Left lung (tissue), 10 donors: ENCODE measurements around the gene PARD6G. TPM values are rescaled to one million over a fixed set of nuclear protein-coding genes. Genes with fewer than 3 reads are reported as not detected.

ENCODE experiments used
- ATAC-seq: fragments of 200-7000 bp; cut with Tn5 transposase; one replicate; pipeline ENCODE4 v1.9.1; 2020; ENCODE audit warnings: moderate library complexity
- DNase-seq, 4 donors: peaks; one replicate each; pipeline ENCODE4 v3.0.0-alpha.2; 2013 to 2020
- H3K27ac ChIP-seq, 2 donors: fragments of 200-600 bp; sonication (generic) in 1 of 2; one replicate each; pipeline versions ENCODE4 v1.5.0 to v1.8.0; 2020 to 2021
- H3K27me3 ChIP-seq, 2 donors: fragments of 200-600 bp; sonication (generic) in 1 of 2; one replicate each; pipeline versions ENCODE4 v1.5.0 to v1.8.0; 2020 to 2021
- H3K36me3 ChIP-seq, 2 donors: fragments of 200-600 bp; sonication (generic) in 1 of 2; one replicate each; pipeline versions ENCODE4 v1.5.0 to v1.8.0; 2020 to 2021
- H3K4me1 ChIP-seq, 2 donors: fragments of 200-600 bp; one replicate each; pipeline ENCODE4 v1.8.0; 2021
- H3K4me3 ChIP-seq, 2 donors: fragments of 200-600 bp; sonication (generic) in 1 of 2; one replicate each; pipeline versions ENCODE4 v1.5.0 to v1.8.0; 2020 to 2021; ENCODE audit warnings: mild to moderate bottlenecking in 1 of 2
- H3K9me3 ChIP-seq, 2 donors: fragments of 200-600 bp; sonication (generic) in 1 of 2; one replicate each; pipeline versions ENCODE4 v1.5.0 to v1.8.0; 2020 to 2021
- CTCF ChIP-seq, 2 donors: fragments of 200-600 bp; sonication (generic) in 1 of 2; IDR thresholded peaks; one replicate each; pipeline versions ENCODE4 v1.5.0 to v1.8.0; 2021; ENCODE audit warnings: antibody characterized with exemption in 2 of 2
- intact Hi-C, 2 donors: fragments of 100-400 bp; cut with DNase I; formaldehyde crosslinking; loops; one replicate each; pipeline versions ENCODE4 v1.11.2 to v1.14.2; 2022
- polyA plus RNA-seq, 6 donors: library from polyadenylated mRNA; unstranded; fragments of 120-200 nt; gene quantifications; one replicate each; pipeline ENCODE4 v1.2.1, GENCODE V29; 2013; ENCODE audit not compliant: insufficient read length in 6 of 6
- total RNA-seq, 2 donors: library from RNA; stranded (reverse); fragmentation: NEBNext Ultra II Directional; extraction: Animal tissue kit (Norgen Biotek cat#: 25700); gene quantifications; one replicate each; pipeline ENCODE4 v1.2.1, GENCODE V29; 2021
- donor health status: DM: no; HTN: yes; CAD: no.
- donor health status: DM: no; HTN: no; CAD: no.

Gene PARD6G
- total and polyA plus RNA-seq, 8 donors, result 6.9 to 25.2 (median 19.8) TPM

- no peaks in the 10 kb centered on the region for H3K36me3 ChIP-seq
- ATAC-seq, result no peak
These were observed 16.2 kb downstream of the PARD6G start for GRCh38 chr18:80231151-80231550.

GRCh38 chr18:80229766-80230745 is 17.3 kb downstream of the PARD6G start:
- H3K27ac ChIP-seq, result no peak overlapping the region
- DNase-seq (no peak), ATAC-seq (no peak)
- no peaks in the 10 kb centered on the region for H3K36me3 ChIP-seq
- H3K4me3 ChIP-seq, result no peak overlapping the region
- TF ChIP-seq CTCF (IDR thresholded peaks at IDR 0.05), result no peak
- no peaks in the 10 kb centered on the region for H3K9me3 ChIP-seq
- H3K27me3 ChIP-seq, result no peaks in the 10 kb centered on the region
- intact Hi-C loops, result no loop called here
- H3K4me1 ChIP-seq, result no peaks in the 10 kb centered on the region

More at GRCh38 chr18:80231151-80231550, 16.2 kb downstream of the PARD6G start:
- no peak for TF ChIP-seq CTCF (IDR thresholded peaks at IDR 0.05)
- Histone ChIP-seq H3K4me1 (no peaks in the 10 kb centered on the region), H3K27me3 (no peaks in the 10 kb centered on the region), H3K4me3 (no peak overlapping the region), H3K27ac (no peak overlapping the region), H3K9me3 (no peaks in the 10 kb centered on the region)
- DNase-seq, result no peak
- intact Hi-C loops, result no loop called here

- no peaks in the 10 kb centered on the region for H3K9me3 ChIP-seq
- no peak overlapping the region for H3K4me3 ChIP-seq
- ATAC-seq, result no peak
- H3K27ac ChIP-seq, result no peak overlapping the region
- H3K4me1 ChIP-seq, result no peaks in the 10 kb centered on the region
- intact Hi-C loops, result no loop called here
- H3K27me3 ChIP-seq, result no peaks in the 10 kb centered on the region
- peak in 2 of 4 donors; percentile 12 to 36 for DNase-seq
- no peak for TF ChIP-seq CTCF (IDR thresholded peaks at IDR 0.05)
- no peaks in the 10 kb centered on the region for H3K36me3 ChIP-seq
These were observed 18.0 kb downstream of the PARD6G start for GRCh38 chr18:80229363-80229762.

- no peaks in the 10 kb centered on the region for H3K36me3 ChIP-seq
- H3K27ac ChIP-seq, result no peak overlapping the region
- DNase-seq, result no peak
- ATAC-seq, result no peak
- H3K9me3 ChIP-seq, result no peaks in the 10 kb centered on the region
- no peak for TF ChIP-seq CTCF (IDR thresholded peaks at IDR 0.05)
- H3K4me3 ChIP-seq, result no peak overlapping the region
- intact Hi-C loops, result no loop called here
- no peaks in the 10 kb centered on the region for H3K27me3 ChIP-seq
- H3K4me1 ChIP-seq, result no peaks in the 10 kb centered on the region
These were observed 19.1 kb downstream of the PARD6G start for GRCh38 chr18:80228051-80228848.

- no peak overlapping the region for H3K27ac ChIP-seq
- H3K9me3 ChIP-seq, result no peaks in the 10 kb centered on the region
- H3K27me3 ChIP-seq, result no peaks in the 10 kb centered on the region
- H3K4me1 ChIP-seq, result no peaks in the 10 kb centered on the region
- no peak overlapping the region for H3K4me3 ChIP-seq
- intact Hi-C loops, result no loop called here
- H3K36me3 ChIP-seq, result no peaks in the 10 kb centered on the region
- ATAC-seq (no peak), DNase-seq (no peak)
- no peak for TF ChIP-seq CTCF (IDR thresholded peaks at IDR 0.05)
These were observed 19.8 kb downstream of the PARD6G start for GRCh38 chr18:80227472-80227871.
